Urothelium cell line (cell line): ENCODE results near the gene GPC5.
"Not testable (repeated sequence)": the region's sequence is repeated elsewhere in the genome, so short reads cannot be mapped to it uniquely, and the experiment has no call there.

ENCODE experiments used
- DNase-seq: peaks from one replicate; pipeline ENCODE4 v3.0.0; 2011; ENCODE audit warnings: low spot score, mixed read lengths
- FAIRE-seq: peaks from 2 replicates; lab custom pipeline; 2011; peaks lifted over from hg19 to GRCh38; lab: Jason Lieb, UNC

Gene GPC5

GRCh38 chr13:92849381-92849780, 1451.0 kb downstream of the GPC5 start:
- no peak for FAIRE-seq

GRCh38 chr13:92864584-92865284, 1466.3 kb downstream of the GPC5 start:
- DNase-seq (no peak), FAIRE-seq (no peak)

More at GRCh38 chr13:92849381-92849780, 1451.0 kb downstream of the GPC5 start:
- no peak for DNase-seq

- FAIRE-seq (no peak), DNase-seq (no peak)
Measured at GRCh38 chr13:92873029-92873428, 1474.6 kb downstream of the GPC5 start.

DNA sequence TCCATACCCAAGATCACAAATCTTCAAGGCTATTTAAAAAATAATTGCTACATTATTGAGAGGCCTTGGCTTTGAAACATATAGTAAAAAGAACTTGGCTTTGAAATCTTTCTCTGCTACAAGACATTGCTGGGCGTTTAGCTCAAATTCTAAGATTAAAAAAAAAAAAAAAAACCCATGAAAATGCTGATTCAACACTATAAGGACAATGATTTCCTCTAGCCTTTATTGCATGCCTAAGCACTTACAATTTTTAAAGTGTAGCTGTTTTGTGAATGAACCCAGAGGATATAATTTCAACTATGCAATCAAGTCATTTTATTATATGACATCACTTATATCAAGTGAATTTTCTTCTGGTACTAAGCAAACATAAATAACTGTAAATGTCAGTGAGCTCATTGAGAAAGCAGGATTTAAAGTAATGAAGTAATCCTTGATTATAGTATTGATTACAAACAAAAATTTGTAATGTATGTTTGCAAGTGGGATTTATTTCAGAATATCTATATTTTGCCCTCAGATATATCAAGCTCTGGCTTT, 1488.2 kb downstream of the GPC5 start:
- DNase-seq (no peak), FAIRE-seq (no peak)

DNA sequence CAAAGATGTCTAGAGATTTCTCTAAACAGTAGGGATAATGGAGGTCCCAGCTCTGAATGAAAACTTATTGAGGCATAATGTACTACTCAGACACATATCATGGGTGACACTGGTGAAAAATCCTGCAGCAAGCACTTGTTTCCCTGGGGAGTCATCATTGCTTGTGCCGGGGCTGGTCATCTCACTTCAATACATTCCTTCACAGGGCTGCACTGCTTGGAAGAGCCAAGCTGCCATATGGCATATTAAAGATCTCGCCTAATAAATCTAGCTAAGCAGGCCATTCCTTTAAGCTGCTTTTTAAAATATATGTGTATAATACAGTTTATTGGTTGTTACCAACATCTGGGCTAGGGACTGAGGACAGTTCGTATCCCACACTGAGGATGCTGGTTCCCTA, 1496.0 kb downstream of the GPC5 start:
- FAIRE-seq (no peak), DNase-seq (no peak)

- FAIRE-seq: no peak
- DNase-seq: peak; percentile 6
Measured at GRCh38 chr13:92896842-92897241, 1498.4 kb downstream of the GPC5 start.

GRCh38 chr13:92898946-92899345, 1500.5 kb downstream of the GPC5 start:
- not testable (repeated sequence) for FAIRE-seq, DNase-seq

DNA sequence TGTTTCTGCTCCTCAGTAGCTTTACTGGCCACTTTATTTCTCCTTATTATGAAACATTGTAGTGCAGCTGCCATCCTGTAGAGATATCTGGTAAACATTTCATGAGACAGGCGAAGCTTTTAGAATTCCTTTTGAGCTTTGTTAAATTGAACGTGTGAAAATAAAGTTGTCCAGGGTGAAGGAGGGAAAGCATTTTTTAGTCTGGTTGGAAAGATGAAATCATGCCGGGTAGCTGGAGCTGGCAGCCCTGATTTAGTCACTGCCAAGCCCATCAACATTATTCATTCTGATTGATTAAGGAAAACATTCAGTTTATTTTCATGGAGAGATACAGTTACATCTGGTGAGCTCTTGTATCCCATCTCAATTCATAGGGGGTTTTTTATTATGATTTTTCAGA, 1502.0 kb downstream of the GPC5 start:
- FAIRE-seq (no peak), DNase-seq (no peak)

GRCh38 chr13:92901739-92902138, 1503.3 kb downstream of the GPC5 start:
- DNase-seq (peak; percentile 20), FAIRE-seq (no peak)

- FAIRE-seq (no peak), DNase-seq (no peak)
Measured at GRCh38 chr13:92912629-92913028, 1514.2 kb downstream of the GPC5 start.

- no peak for FAIRE-seq
- no peak for DNase-seq
Measured at GRCh38 chr13:92913840-92914239, 1515.4 kb downstream of the GPC5 start.
